Activated T-helper 1 cell treated with Interleukin-2 at 50 U/mL for 16 hours (primary cell): ENCODE data around the gene ACYP2.

Experiments
- DNase-seq: peaks from one replicate; pipeline ENCODE4 v3.0.0-alpha.2; 2020; ENCODE audit warnings: low read depth

Gene ACYP2

DNA sequence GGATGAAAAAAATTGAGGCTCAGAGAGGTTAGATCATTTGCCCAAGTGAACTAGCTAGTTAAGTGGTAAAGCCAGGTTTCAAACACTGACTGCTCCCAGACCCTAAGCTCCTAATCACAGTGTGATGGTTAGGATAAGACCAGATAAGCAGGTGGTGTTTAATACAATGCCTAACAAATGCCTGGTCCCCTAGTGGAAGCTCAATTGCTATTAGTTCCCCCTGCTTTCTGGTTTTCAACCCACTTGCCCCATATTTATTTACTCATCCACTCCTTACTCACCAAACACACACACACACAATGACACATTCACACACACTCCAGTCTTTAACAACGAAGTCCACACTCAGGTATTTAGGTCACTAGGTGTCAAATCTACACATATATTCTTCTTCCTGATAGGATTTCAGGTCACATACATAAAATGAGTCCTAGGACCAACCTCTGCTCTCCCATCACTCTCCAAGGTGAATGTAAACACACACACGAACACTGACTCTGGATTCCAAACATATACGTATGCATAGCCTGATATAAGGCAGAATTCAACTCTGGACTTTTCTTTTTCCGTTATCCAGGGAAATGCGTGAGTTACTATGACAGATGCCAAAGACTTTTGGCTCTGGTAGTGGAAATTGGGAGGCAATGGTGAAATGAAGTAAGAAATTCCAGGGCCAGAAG, 214.2 kb downstream of the ACYP2 start:
- DNase-seq, result no peak

DNA sequence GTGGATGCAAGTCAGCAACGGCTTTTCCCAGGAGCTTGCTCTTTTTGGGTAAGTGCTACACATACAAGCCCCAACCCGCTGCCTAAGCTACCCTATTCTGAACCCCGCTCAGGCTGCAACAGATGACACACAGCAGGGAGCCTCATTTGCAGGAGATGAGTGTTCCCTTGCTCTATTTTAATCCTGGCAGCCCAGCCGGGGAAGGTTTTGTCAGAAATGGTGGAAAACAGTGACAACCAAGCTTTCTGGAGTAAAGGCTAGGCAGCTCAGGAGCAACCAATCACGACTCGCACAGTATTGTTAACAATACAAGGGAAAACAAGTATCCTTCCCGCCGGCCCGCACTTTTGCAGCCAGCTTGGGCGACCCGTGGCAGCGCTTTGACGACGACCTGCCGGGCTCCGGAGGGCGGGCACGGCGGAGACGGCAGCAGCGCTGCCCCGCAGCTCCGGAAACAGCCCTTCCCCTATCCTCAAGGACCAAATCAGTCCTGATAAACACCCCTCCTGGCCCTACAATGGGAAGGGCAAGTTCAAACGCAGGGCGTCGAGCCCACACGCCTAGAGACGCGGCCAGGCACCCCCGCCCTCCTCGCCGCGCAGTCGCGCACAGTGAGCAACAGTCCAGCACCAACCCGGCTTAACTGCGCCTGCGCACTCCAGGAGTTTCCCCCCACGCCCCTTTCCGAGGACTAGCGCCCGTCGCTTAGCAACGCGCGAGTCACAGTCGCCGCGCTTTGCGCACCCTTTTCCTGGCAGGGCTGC, 214.9 kb downstream of the ACYP2 start:
- peak; percentile 75 for DNase-seq

DNA sequence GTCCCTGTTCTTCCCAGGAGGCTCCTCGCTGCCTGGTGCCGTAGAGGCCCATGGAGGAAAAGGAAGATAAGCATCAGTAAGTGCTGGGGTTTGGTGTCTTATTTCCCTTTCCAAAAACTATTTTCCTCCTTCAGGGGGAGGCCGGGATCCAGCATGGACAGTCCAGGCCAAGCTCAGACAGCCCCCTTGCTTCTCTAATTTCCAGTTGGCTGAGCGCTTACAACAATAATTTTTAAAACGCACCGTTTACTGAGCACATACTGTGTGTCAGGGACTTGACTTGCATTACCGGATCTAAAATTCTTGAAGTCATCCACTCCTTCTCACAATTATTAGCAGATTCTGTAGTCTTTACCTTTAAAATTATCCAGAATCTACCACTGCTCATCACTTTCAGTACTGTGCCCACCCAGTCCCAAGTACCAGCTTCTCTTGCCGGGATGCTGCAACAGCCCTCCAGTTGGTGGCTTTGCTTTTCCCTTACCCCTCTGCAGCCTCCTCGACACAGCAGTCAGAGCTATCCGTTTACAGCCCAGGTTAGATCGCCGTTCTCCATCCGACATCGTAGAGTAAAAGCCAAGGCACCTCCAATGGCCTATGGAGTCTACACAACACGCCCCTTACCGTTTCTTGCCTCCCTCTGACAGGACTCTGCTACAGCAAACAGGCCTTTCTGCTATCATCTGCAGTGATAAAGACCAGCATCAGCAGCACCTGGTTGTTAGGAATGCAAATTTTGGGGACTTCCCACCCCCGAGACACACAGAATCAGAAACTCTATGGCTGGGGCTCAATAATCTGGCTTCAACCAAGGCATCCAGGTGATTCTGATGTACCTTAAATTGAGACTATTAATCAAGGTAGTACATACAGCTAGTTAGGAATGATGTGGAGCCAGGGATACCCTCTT, 215.8 kb downstream of the ACYP2 start:
- DNase-seq, result no peak

DNA sequence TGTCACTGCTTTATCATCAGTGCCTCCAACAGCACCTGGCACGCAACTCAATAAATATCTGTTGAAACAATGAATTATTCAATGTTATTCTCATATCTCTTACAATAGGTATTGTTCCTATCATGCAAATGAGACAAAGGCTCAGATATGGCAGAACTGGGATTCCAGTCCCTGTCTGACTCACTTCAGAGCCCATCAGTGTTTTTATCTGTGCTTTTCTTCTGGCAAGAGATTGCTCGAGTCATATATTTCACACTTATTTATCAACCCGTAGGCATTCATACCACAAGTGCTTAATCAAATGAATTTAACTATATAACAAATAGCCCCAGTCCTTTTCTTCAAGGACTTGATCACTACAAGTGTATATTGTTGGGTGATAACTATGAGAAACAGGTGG, 217.0 kb downstream of the ACYP2 start:
- DNase-seq, result no peak

DNA sequence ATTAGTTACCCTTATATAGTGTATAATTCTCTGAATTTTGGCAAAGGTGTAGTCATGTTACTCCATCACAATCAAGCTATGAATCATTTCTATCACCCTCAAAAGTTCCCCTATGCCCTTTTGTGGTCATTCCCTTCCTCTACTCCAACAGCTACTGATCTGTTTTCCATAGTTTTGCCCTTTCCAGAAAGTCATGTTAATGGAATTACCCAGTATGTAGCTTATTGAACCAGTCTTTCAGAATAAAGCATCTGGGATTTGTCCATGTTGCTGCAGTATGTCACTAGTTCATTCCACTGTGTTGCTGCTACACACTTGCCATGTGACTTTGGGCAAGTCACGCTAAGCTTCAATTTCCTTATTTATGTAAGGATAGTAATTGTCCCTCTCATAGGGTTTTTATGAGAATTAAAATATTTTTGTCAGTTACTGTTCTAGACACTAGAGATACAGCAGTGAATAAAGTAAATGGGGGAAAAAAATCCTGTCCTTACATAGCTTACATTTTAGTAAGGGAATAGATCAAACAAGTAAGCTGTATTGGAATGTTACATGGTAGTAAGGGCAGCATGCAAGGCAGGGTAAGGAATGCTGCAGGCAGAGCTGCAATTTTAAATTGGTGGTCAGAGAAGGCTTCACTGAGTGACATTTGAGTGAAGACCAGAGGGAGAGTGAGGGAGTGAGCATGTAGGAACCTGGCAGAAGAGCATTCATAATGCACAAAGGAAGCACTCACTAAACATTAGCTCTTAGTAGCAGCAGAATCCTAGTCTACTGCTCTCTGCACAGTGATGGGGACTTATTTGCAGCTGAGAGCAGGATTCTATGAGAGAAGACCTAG, 220.9 kb downstream of the ACYP2 start:
- no peak for DNase-seq

DNA sequence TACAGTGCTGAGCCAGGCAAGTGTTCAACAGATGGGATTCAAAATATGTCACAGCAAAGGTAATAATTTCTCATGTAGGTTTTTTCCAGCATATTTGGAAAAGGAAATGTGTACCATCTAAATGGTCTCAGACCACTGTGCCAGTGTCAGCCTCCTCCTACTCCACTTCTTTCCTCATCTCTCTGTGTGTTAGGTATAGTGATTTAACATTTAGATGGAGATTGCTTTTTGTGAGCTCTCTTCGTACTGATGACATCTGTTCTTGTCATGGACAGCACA, 221.5 kb downstream of the ACYP2 start:
- DNase-seq, result no peak

DNA sequence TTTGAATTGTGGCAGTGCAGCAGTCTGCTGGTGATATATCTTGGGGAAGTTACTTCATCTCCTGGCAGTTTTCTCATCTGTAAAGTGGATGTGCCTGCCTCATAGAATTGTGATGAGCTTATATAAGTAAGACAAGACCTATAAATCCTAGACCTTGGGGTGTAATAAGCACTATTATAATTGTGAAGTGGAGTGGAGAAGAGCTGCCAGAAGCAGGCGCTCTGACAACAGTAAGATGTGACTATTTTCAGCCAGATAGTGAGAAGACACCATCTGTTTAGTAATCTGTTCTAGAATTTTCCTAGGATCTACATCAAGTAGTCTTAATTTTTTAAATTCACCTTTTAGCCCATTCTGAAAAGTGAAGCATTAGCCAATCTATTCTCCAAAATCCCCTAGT, 226.2 kb downstream of the ACYP2 start:
- DNase-seq, result no peak

DNA sequence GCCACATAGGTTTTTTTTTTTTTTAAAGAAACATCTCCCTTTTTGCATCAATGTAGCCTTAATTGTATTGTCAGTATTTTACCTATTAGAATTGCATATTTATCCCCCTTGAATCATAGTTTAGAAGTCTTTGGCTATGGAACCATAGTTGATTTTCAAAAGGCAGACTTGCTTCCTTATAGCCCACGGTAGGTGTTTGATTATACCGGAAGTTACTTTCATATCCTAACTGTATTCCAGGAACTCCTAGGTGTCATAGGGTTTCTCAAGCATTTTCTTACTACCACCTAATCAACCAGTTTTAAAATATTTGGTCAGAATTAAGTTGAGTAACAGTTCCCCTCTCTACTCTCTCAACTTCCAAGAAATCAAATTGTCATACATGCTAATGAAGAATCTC, 227.2 kb downstream of the ACYP2 start:
- DNase-seq, result no peak

DNA sequence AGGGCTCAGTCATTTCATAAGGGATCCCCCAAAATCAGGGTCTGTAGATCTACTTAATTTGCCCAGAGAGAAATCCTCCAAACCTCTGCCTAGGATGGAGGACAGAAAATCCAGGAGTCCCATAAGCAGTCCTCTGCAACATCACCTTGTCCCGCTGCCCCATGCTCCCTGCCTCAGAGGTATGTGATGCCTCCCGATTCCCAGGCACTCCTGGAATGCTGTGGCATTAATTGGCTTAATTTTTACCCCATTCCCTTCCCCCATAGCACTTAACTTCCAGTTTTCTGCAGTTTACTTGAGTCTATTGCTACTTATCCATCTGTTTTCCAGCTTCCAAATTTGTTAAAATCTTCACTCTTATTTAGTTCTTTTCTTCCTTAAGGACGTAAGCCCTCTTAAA, 232.2 kb downstream of the ACYP2 start:
- DNase-seq, result no peak

DNA sequence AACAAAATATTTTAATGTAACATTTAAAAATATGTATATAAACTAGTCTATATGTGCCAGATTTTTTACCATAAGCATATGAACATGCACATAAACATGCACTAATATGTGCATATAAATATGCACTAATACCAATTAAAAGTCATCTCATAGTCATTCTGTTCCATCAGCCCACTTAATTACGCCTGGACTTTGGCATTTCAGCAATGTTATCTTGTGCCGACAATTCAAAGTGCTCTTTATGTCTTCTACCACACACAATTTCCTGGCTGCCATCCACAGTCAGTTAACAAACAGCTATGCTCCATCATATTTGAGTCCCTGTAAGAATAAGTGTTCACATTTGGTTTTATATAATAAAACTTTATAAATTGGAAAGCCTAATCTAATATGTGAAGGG, 233.2 kb downstream of the ACYP2 start:
- no peak for DNase-seq

DNA sequence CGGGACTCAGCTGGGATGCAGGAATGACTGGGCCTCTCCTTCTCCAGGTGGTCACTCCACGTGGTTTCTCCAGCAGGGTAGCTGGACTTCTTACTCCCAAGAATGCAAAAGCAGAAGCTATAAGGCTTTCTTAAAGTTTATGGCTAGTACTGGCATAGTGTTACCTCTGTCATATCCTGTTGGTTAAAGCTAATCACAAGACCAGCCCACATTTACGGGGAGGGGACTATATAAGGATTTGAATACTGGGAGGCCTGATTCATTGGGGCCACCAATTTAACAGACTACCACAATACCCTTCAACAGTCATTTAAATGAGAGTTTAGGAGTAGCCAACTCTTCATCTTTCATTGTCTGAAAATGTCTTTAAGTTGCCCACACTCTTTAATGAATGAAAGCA, 235.0 kb downstream of the ACYP2 start:
- no peak for DNase-seq

DNA sequence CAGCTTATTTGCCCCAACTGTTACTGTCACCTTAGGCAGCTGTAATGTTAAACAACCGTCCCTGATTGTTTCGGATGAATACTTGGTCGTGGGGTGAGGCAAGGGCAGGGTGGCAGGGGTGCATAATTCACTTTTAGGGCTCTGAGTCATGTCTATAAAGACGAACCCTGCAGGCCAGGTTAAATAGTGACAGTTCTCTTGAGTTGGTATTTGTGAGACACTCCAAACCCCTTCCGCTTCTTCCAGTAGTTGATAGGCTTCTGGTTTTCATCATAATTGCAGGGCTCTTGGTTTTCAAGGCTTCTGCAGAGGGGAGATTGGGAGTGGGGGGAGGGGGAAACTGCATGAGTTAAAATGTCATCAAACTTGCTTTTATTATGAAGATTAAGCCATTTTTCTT, 237.8 kb downstream of the ACYP2 start:
- no peak for DNase-seq
